ENCODE measurements around the gene ANKS1B.
"Not testable (repeated sequence)": the region's sequence is repeated elsewhere in the genome, so short reads cannot be mapped to it uniquely, and the experiment has no call there.

ANKS1B gene

DNA sequence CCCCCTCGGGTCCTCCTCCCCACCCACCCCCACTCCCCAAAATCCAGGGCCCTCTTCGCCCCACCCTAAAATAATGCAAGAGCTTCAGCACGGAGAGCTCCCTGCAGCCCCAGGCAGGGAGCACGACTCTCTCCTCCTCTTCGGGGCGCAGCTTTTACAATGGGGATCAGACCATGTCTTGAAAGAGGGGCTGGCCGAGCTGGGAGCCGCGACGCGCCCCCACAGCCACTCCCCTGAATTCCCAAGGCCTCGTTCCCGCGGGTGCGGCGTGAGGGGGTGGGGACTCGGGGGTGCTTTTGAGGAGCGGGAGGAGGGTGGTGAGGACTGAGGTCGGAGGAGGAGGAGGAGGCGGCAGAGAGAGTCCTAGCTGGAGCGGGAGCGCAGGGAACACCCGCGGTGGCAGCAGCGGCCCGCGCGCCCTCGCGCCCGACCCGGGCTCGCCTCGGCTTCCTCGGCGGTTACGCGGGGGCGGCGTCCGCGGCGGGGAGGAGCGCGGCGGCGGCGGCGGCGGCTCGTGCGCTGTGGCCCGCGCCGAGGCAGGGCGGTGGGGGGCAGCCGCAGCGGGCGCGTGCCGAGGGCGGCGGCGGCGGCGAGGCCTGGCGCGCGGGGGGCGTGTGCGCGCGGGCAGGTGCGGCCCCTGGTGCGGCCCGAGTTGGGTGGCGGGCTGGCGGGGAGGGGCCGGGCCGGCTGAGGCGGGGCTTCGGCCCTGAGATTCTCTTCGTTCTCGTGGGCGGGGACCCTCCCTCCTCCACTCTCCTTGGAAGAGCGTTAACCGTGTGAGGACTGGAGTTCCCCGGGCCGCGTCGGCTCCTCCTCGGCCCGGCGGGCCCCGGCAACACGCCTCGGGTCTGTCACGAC, at the start of gene ANKS1B:
ANKS1B (minus strand) TSS at position 666 of the 858 bp plus-strand sequence. CDS start 699 bp downstream, outside the sequence.
- DNase-seq (ENCODE audit: low read depth), result no peak

DNA sequence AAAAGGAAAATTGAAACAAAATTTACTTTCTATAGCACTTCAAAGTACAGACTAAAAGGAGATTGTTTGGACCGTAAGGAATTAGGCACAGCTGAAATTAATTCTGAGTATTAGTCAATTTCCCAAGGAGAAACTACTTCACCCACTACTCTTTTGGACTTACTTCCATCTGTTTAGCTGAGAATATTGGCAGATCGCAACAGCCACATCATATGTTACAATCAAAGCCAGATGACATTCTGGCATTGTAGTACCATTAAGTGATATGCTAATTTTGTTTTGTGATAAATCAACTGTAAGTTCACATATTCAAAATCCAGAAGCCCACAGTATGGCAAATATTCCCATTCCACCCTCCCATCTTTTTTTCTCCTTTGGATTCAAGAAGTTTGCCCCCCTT, 47.1 kb upstream of the ANKS1B start:
- DNase-seq (ENCODE audit: low read depth), result no peak

DNA sequence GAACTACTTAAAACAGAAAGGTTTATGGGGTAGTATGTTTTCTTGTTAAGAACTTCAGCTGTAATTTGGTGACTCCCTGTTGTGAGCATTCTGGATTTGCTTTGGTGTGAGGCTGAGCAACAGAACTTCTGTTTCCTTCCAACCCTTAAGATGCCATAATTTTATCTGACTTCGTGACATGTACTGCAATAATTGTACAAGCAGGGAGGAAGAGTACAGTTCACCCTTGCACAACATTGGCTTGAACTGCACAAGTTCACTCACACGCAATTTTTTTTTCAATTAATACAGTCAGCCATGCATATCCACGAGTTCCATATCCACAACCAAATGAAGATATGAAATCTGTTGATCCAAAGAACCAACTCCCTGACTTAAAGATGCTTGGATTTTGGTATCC, 42.9 kb upstream of the ANKS1B start:
- no peak for DNase-seq (ENCODE audit: low read depth)

DNA sequence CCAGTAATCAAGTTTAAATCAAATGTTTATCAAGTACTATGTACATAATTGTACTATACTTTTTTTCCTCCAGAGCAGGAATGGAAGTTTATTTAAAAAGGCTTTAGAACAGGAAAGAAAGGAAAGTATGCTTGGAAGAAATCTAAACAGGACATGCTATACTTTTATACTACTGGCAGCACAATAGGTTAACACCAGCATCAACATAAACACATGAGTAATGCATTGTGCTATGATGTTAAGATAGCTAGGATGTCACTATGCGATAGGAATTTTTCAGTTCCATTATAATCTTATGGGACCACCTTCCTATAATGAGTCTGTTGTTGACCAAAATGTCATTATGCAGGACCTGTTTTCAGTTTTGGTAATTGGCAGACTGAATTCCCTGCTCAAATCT, 41.5 kb upstream of the ANKS1B start:
- no peak for DNase-seq (ENCODE audit: low read depth)

DNA sequence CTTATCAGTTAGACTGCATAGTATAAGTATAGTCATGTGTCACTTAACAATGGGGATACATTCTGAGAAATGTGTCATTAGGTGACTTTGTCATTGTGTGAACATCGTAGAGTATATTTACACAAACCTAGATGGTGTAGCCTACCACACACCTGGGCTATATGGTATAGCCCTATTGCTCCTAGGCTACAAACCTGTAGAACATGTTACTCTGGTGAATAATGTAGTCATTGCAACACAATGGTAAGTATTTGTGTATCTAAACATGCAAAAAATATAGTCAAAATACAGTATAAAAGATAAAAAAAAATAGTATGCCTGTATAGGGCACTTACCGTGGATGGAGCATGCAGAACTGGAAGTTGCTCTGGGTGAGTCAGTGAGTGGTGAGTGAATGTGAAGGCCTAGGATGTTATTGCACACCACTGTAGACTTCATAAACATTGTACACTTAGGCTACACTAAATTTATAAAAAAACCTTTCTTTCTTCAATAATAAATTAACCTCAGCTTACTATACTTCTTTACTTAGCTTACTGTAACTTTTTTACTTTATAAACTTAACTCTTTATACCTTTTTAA, 40.3 kb upstream of the ANKS1B start:
- DNase-seq (ENCODE audit: low read depth), result no peak

DNA sequence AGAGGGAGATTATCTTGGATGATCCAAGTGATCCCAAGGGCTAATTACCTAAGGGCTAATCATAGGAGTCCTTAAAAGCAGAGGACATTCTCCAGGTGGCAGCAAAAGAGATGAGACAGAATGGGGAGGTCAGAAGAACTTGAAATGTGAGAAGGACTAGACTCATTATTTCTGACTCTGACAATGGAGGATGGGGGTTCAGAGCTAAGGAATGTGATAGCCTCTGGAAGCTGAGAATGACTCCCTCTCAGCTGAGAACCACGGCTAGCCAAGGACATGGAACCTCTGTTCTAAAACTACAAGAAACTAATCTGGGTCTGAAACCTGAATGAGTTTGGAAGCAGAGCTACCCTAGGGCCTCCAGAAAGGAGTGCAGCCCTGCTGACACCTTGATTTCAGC, 35.6 kb upstream of the ANKS1B start:
- DNase-seq (ENCODE audit: low read depth), result no peak

DNA sequence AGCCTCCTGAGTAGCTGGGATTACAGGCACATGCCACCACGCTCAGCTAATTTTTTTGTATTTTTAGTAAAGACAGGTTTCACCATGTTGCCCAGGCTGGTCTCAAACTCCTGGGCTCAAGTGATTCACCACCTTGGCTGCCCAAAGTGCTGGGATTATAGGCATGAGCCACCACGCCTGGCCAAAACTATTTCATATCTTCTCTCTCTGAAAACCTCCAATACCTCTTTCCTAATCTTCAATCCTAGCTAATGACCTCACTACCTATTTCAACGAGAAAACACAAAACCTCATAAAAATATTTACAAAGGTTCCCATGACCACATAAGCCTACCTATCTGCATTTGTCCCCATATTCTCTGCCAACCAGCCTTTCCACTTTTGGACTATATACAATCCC, 32.3 kb upstream of the ANKS1B start:
- DNase-seq (ENCODE audit: low read depth), result no peak

DNA sequence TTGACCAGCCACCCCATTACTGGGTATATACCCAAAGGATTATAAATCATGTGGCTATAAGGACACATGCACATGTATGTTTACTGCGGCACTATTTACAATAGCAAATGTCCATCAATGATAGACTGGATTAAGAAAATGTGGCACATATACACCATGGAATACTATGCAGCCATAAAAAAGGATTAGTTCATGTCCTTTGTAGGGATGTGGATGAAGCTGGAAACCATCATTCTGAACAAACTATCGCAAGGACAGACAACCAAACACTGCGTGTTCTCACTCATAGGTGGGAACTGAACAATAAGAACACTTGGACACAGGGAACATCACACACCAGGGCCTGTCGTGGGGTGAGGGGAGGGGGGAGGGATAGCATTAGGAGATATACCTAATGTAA, 31.6 kb upstream of the ANKS1B start:
- not testable (repeated sequence) for DNase-seq (ENCODE audit: low read depth)

DNA sequence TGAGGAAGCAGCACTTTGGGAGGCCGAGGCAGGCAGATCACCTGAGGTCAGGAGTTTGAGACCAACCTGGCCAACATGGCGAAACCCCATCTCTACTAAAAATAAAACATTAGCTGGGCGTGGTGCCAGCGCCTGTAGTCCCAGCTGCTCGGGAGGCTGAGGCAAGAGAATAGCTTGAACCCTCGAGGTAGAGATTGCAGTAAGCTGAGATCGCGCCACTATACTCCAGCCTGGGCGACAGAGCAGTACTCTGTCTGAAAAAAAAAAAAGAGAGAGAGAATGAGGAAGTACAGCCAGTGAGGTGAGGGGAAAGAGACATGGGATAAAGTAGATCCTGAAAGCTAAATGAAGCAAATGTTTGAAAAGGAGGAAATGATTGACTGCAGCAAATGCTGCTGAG, 21.1 kb upstream of the ANKS1B start:
- DNase-seq (ENCODE audit: low read depth), result not testable (repeated sequence)

DNA sequence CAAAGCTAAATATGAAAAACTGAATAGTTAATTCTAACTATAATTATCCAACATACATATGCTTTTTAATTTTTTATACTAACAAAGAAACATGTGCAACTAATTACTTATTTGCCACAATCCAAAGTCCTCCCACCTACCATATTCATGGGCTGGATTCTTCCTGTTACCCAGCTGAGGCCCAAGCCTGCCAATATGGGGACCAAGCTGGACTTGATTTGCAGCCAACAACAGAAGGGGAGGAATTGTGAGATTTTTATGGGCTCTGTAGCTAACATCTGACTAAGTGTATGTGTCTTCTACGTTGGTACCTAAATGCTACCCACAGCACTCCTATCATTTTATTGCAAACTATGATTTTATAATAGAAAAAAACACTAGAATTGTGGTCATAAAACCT, 13.1 kb upstream of the ANKS1B start:
- DNase-seq (ENCODE audit: low read depth), result no peak

DNA sequence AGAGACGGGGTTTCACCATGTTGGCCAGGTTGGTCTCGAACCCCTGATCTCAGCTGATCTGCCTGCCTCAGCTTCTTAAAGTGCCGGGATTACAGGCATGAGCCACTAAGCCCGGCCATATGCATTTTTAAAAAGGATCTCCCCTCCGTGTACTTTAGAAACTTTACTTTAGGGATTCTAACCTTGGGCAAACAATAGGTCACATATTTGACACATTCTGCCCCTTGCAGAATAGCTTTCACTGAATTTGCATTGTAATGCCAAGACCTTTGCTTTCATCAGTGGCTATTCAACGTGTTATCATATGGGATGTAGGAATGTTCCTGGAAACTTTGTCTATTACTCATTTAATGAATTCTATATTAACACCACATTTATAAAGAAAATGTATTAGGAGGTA, 11.4 kb upstream of the ANKS1B start:
- no peak for DNase-seq (ENCODE audit: low read depth)

DNA sequence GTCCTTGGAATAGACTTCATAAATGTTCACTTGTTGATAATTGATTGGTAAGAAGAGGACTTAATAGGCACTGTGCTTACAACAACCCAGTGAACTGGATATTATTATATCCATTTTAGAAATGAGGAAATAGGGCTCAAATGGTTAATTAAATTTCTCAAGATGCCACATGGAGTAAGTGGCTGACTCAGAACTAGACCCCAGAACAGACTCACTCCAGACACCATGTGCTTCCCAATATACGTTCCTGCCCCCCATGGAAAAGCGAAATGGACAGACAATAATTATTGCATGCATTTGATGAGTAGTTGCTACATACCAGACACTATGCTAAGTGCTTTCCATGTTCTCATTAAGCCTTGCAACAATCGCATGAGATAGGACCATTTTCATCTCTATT, 895 bp upstream of the ANKS1B start:
- DNase-seq (ENCODE audit: low read depth), result no peak

DNA sequence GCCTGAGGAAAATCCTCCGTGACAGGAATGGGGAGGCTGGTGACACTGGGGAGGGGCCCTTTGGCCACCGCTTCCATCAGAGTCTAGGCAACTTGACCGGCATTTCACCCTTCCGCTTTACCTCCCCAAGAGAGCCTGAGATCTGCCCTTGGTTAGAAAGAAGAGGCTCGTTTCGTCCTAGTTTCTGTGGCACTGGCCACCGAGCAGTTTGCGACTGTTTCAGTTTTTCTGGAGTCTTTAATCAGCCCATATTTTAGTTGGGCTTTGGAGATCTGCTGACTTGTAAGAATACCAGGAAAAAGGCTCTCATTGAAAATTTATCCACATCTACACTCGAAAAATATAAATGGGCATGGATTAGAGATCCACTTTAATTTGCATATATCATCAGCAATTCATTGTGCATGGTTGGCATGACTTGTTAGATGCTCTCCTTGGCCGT, 414 bp upstream of the ANKS1B start:
- DNase-seq (ENCODE audit: low read depth), result no peak

DNA sequence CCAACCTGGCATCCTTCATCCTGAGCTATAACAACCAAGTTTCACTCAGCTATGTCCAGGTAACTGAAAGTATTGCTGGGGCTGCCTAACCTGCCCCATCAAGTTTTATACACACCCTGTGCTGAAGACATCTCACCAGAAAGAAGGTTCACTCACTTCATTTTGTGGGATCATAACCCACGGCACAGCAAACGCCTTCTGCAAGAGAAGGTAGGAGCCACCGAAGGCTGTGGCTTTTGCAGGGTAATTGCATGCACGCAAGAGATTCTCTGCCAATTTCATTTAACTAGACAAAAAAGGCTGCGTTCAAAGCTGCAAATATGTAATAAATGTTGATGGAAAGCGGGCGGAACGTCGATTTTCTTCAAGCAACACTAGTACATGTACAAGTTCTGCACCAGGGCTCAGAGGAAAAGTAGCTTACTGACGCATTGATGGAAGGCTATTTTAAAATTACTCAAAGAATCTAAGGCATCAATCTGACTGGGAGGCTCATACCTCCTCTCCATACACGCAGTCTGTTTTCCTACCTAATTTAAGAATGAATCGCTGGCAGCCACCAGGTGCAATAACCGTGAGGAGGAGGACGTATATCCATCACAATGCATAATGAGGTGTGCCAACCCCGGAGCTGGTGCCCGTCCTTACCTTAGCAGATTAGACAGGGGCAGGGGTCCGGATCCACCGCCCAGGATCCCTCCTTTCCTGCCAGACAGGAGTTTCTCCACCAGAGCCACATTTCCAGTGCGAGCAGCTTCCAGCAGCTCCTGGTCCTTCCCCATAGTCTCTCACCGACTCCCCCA, 1.1 kb downstream of the ANKS1B start:
- DNase-seq (ENCODE audit: low read depth), result no peak

DNA sequence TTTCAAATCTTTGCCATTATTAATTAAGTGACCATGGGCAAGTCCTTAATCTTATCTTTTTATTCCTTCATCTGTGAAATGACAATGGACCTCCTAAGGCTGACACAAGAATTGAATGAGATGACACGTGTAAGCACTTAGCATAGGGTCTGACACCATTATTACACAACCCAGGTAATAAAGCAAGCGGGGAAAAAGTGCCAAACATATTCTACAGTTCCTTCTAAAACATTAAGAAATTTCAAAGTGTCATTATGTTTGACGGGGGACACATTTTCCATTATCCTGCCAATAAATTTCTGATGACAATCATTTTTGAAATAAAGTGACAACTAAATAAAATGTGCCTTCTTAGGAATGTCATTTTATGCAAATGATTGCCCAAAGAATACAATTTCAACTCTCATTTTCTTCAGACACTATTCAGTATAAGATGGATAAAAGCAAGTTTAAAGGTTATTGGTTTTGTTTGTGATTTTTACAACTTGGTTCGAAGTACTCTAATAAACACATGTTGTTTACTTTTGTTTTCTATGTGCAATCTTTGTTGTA, 3.0 kb downstream of the ANKS1B start:
- DNase-seq (ENCODE audit: low read depth), result no peak

DNA sequence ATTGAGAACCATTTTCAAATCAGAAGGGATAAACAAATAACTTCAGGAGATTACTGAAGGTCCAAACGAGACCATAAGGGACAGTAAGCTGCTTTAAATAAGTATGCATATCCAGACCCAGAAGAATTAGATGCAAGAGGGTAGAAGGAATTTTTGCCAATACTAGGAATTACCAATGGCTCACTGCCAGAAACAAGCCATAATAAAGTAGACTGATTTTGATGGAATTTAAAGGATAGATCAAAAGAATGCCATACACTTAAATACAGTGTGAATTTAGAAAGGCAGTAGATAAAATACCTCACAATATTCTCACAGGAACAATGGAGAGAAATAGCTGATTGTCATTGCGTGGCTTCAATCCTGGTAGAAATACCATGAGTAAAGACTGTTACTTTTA, 5.3 kb downstream of the ANKS1B start:
- no peak for DNase-seq (ENCODE audit: low read depth)

DNA sequence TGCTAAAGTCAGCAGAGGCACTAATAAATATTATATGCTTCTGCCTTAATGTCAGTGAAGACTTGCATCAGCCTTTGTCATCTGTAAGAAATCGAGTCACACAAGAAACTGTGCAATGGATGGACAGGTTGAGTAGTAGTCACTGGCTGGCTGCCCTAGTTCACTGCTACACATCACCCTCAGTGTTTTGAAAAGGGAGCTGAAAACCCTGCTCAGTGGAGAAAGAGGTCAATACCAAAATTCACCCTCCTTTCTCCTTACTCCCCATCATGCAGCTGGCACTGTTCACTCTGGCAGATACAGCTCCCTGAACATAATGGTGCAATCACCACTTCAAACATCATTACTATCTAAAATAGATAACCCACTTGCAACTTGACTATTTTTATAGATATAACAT, 6.6 kb downstream of the ANKS1B start:
- DNase-seq (ENCODE audit: low read depth), result no peak

DNA sequence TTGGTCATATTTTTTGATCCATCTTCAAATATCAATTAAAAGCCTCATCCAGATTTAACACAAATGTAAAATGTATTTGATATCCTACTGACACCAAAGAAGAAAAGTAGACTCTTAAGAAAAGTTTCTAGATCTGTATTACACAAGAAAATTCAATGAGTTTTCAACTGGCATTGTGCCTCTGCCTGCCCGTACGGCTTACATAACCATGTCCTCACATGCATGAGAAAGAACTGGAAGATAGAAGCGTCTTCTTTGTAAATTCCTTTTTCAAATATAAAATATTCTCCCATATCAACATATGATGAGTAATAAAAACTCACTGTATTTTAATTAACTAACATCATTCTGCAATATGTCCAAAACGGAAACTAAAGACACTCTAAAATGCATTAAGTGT, 7.2 kb downstream of the ANKS1B start:
- no peak for DNase-seq (ENCODE audit: low read depth)

DNA sequence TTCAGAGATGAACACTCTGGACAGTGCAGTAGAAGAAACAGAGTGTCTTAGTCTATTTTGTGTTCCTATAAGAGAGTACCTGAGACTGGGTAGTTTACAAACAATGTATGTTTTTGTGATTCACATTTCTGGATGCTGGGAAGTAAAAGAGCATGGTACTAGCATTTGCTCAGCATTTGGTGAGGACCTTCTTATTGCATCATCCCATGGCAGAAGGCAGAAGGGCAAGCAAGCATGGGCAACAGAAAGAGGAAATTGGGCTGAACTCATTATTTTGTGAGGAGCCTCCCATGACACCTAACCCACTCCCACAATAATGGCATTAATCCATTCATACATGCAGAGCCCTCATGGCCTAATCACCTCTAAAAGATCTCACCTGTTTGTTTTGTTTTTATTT, 8.0 kb downstream of the ANKS1B start:
- no peak for DNase-seq (ENCODE audit: low read depth)

DNA sequence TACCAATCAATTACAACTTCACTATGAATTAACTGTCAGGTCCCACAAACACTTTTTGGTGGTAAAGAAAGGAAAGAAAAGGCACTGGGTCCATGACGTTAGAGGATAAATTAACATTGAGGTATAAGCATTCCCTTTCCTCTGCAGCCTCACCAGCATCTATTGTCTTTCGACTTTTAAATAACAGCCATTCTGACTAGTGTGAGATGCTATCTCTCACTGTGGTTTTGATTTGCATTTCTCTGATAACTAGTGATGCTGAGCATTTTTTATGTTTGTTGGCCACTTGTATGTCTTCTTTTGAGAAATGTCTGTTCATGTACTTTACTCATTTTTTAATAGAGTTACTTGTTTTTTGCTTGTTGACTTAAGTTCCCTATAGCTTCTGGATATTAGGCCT, 9.4 kb downstream of the ANKS1B start:
- DNase-seq (ENCODE audit: low read depth), result no peak

DNA sequence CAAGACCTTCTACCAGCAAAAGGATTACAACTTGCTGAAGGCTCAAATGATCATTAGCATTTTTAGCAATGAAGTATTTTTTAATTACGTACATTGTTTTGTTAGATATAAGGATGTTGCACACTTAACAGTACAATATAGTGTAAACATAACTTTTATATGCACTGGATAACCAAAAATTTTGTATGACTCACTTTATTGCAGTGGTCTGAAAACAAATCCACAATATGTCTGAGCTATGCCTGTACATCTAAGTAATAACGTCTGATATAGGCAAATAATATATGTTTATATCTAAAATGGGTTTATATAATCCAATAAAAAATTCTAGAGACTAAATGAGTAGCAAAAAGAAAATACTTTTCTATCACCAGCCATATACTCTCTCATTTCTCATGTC, 10.6 kb downstream of the ANKS1B start:
- no peak for DNase-seq (ENCODE audit: low read depth)

DNA sequence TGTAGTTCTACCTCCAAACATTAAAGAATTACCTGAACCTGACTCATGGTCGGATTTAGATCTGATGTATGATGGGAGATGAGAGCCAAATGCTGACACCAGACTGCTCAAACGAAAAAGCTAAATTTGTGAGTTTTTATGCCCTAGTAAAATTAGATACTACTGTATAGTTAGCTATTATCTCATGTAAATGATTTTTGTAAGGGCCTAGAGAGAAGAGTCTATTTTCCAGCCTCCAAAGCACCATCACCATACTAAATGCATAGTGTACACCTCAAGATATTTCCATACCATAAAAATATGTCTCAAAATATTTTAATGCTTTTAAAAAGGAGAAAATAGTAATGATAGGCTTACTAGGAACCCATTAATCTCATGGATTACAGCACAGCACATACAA, 18.3 kb downstream of the ANKS1B start:
- no peak for DNase-seq (ENCODE audit: low read depth)

DNA sequence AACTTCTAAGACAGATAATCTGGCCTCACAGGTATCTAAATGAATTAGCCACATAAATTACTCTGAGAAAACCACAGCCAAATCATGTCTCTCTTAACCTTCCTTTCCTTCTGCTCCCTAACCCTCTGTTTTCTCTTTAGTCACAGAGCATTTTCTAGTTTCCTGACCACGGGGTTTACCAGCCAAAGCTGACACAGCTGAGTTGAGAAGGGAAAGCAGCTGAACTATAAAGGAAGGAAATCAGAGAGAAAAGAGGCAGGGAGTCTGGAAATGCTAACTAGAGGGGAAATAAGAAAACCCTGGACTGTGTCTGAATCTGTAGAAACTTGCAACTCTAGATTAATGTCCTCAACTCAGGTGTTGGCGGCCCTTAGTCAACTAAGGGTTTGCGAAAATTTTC, 24.4 kb downstream of the ANKS1B start:
- DNase-seq (ENCODE audit: low read depth), result no peak

All from stimulated activated CD8-positive, alpha-beta memory T cell treated with anti-CD3 and anti-CD28 coated beads, Interleukin-7, amount 100 ng/mL, for 24 hours (primary cell).